Loucy (cell line): ENCODE data around the gene B9D2.

Experiments
- H2AFZ ChIP-seq: fragments of 200-600 bp; sonication (generic); 2 replicates; pipeline ENCODE4 v1.6.0; 2016; ENCODE audit warnings: antibody characterized with exemption, mild to moderate bottlenecking, low read length, moderate library complexity
- H3F3A ChIP-seq: fragments of 200-600 bp; 2 replicates; pipeline ENCODE4 v1.6.0; 2016; ENCODE audit warnings: antibody characterized with exemption, low read depth, mild to moderate bottlenecking
- H3K27me3 ChIP-seq: fragments of 200-600 bp; sonication (generic); 2 replicates; pipeline ENCODE4 v1.6.1; 2014; ENCODE audit warnings: low read length, mild to moderate bottlenecking; ENCODE audit not compliant: insufficient read depth, poor library complexity, severe bottlenecking
- H3K36me3 ChIP-seq: fragments of 200-600 bp; sonication (generic); 2 replicates; pipeline ENCODE4 v1.6.1; 2016; ENCODE audit warnings: low read length; ENCODE audit not compliant: insufficient read depth
- H3K4me1 ChIP-seq: fragments of 200-600 bp; sonication (generic); 2 replicates; pipeline ENCODE4 v1.5.1; 2014; ENCODE audit warnings: low read length, mild to moderate bottlenecking; ENCODE audit not compliant: insufficient read depth, poor library complexity, severe bottlenecking
- H3K4me2 ChIP-seq: fragments of 200-600 bp; sonication (generic); 2 replicates; pipeline ENCODE4 v1.6.0; 2014; ENCODE audit warnings: antibody characterized with exemption, low read length, low read depth, mild to moderate bottlenecking; ENCODE audit not compliant: poor library complexity, severe bottlenecking
- H3K4me3 ChIP-seq: fragments of 200-600 bp; sonication (generic); 2 replicates; pipeline ENCODE4 v1.5.1; 2014; ENCODE audit warnings: low read length, mild to moderate bottlenecking, mixed read lengths; ENCODE audit not compliant: poor library complexity, severe bottlenecking
- H3K79me2 ChIP-seq: fragments of 200-600 bp; sonication (generic); 2 replicates; pipeline ENCODE4 v1.6.1; 2014; ENCODE audit warnings: low read length; ENCODE audit not compliant: insufficient read depth
- H3K9ac ChIP-seq: fragments of 200-600 bp; sonication (generic); 2 replicates; pipeline ENCODE4 v1.6.0; 2014; ENCODE audit warnings: mild to moderate bottlenecking, low read depth, low read length, moderate library complexity; ENCODE audit not compliant: poor library complexity, severe bottlenecking
- H3K9me2 ChIP-seq: fragments of 200-600 bp; sonication (generic); replicated peaks from 2 replicates; pipeline ENCODE4 v1.6.1; 2016; ENCODE audit warnings: low read depth, low read length, mixed read lengths
- H3K9me3 ChIP-seq: fragments of 200-600 bp; sonication (generic); 2 replicates; pipeline ENCODE4 v1.6.1; 2014; ENCODE audit warnings: mild to moderate bottlenecking, antibody characterized with exemption, low read length, low read depth; ENCODE audit not compliant: insufficient read depth
- H4K20me1 ChIP-seq: fragments of 200-600 bp; sonication (generic); 2 replicates; pipeline ENCODE4 v1.6.0; 2014; ENCODE audit warnings: antibody characterized with exemption, low read length, mild to moderate bottlenecking; ENCODE audit not compliant: insufficient read depth, poor library complexity, severe bottlenecking
- CTCF ChIP-seq: fragments of 200-600 bp; sonication (generic); conservative IDR thresholded peaks from 2 replicates; pipeline ENCODE4 v1.5.1; 2014; ENCODE audit warnings: mild to moderate bottlenecking, antibody characterized with exemption, low read length
- EZH2phosphoT487 ChIP-seq: fragments of 200-600 bp; IDR thresholded peaks from 2 replicates; pipeline ENCODE4 v1.6.1; 2018; ENCODE audit warnings: antibody characterized with exemption, mild to moderate bottlenecking, moderate library complexity, borderline replicate concordance

Gene B9D2

GRCh38 chr19:41324921-41325639 is 38.9 kb downstream of the B9D2 start:
- Histone ChIP-seq H4K20me1 (peaks cover 14% of the 10 kb centered on the region), H2AFZ (no peak overlapping the region), H3K9ac (no peak overlapping the region), H3K9me3 (no peaks in the 10 kb centered on the region), H3K4me3 (no peak overlapping the region), H3K36me3 (peaks cover 34% of the 10 kb centered on the region; the same call in 1 of the 2 replicates), H3K27me3 (no peaks in the 10 kb centered on the region), H3K4me2 (no peak overlapping the region), H3K79me2 (peaks cover 33% of the 10 kb centered on the region), H3K4me1 (peaks cover 48% of the 10 kb centered on the region), H3K9me2 (no peaks in the 10 kb centered on the region), H3F3A (peaks cover 9% of the 10 kb centered on the region)
- TF ChIP-seq CTCF, result no peak
- no peak for TF ChIP-seq EZH2phosphoT487

GRCh38 chr19:41324231-41324702 is 39.7 kb downstream of the B9D2 start:
- peaks cover 48% of the 10 kb centered on the region for H3K4me1 ChIP-seq
- no peaks in the 10 kb centered on the region for H3K9me3 ChIP-seq

GRCh38 chr19:41323430-41324125 is 40.4 kb downstream of the B9D2 start:
- Histone ChIP-seq H2AFZ (no peak overlapping the region), H3K4me1 (peaks cover 41% of the 10 kb centered on the region), H3K36me3 (peaks cover 35% of the 10 kb centered on the region; the same call in 1 of the 2 replicates), H3K79me2 (peaks cover 28% of the 10 kb centered on the region), H4K20me1 (peaks cover 8% of the 10 kb centered on the region), H3K27me3 (no peaks in the 10 kb centered on the region), H3K9ac (no peak overlapping the region), H3K4me3 (no peak overlapping the region), H3K9me3 (no peaks in the 10 kb centered on the region), H3K4me2 (no peak overlapping the region), H3K9me2 (no peaks in the 10 kb centered on the region), H3F3A (peaks cover 9% of the 10 kb centered on the region)
- TF ChIP-seq CTCF (no peak), EZH2phosphoT487 (no peak)

More at GRCh38 chr19:41324231-41324702, 39.7 kb downstream of the B9D2 start:
- H4K20me1 ChIP-seq, result peaks cover 14% of the 10 kb centered on the region
- H3K4me3 ChIP-seq, result no peak overlapping the region
- peaks cover 33% of the 10 kb centered on the region for H3K79me2 ChIP-seq
- H3K9ac ChIP-seq, result no peak overlapping the region
- TF ChIP-seq EZH2phosphoT487 (no peak), CTCF (no peak)
- H2AFZ ChIP-seq, result no peak overlapping the region
- peaks cover 9% of the 10 kb centered on the region for H3F3A ChIP-seq
- peaks cover 34% of the 10 kb centered on the region; the same call in 1 of the 2 replicates for H3K36me3 ChIP-seq
- H3K9me2 ChIP-seq, result no peaks in the 10 kb centered on the region
- no peaks in the 10 kb centered on the region for H3K27me3 ChIP-seq
- no peak overlapping the region for H3K4me2 ChIP-seq
